Testis (tissue), 2 donors: ENCODE data around the gene RIBC2.

ENCODE experiments used
- CTCF ChIP-seq, 3 experiments: fragments of 450-650 bp in 2 of 3; fragments of 200-600 bp in 1 of 3; sonication (generic) in 1 of 3; IDR thresholded peaks; one replicate each; pipeline ENCODE4 v1.5.1; 2016 to 2019; ENCODE audit warnings: antibody characterized with exemption in 3 of 3, mild to moderate bottlenecking in 2 of 3, moderate library complexity in 1 of 3
- POLR2A ChIP-seq: fragments of 450-650 bp; IDR thresholded peaks from one replicate; pipeline ENCODE4 v1.6.1; 2017; ENCODE audit warnings: antibody characterized with exemption, mild to moderate bottlenecking, moderate library complexity

GRCh38 chr22:45453764-45454163 is 40.3 kb downstream of the RIBC2 start:
- TF ChIP-seq CTCF (IDR thresholded peaks at IDR 0.05) (no peak), POLR2A (no peak)
